ENCODE results near the gene TMEM185B. TPM values are rescaled to one million over a fixed set of nuclear protein-coding genes. Genes with fewer than 3 reads are reported as not detected.

Gene TMEM185B
- total RNA-seq, 2 experiments from 2014 or later: 15.9 to 17.3 TPM

DNA sequence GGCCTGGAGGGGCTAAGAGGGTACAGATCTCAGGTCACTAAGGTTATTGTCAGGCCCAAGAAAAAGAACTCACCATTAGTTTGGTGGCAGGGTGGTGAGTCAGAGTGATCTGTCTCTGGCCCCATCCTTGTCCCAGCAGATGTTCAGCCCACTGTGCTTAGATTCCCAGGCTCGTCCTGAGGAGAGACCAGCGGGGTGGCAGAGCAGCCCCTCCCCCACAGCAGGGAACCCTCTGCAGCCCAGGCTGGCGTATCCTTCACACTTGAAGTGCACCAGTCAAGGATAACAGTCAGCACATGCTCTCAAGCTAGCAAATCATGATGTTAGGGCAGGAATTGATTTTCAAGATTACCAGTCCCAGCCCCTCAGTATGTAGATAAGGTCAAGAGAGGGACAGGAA is 43.1 kb downstream of the TMEM185B start:
- H3K4me1 Mint-ChIP-seq: peaks cover 55% of the 10 kb centered on the region
- H3K9me3 Mint-ChIP-seq (ENCODE audit: low read depth): no peaks in the 10 kb centered on the region
- no peaks in the 10 kb centered on the region for H3K27me3 Mint-ChIP-seq
- intact Hi-C loops (cut with DNase I, micrococcal nuclease): no loop called here
- ATAC-seq (no peak), DNase-seq (no peak)
- peaks cover 2% of the 10 kb centered on the region for H3K36me3 Mint-ChIP-seq (ENCODE audit: low read depth)
- H3K4me3 Mint-ChIP-seq: no peak overlapping the region
- ChIA-PET POLR2A (no interaction called here), CTCF (no interaction called here)
- no peak overlapping the region for H3K27ac Mint-ChIP-seq

DNA sequence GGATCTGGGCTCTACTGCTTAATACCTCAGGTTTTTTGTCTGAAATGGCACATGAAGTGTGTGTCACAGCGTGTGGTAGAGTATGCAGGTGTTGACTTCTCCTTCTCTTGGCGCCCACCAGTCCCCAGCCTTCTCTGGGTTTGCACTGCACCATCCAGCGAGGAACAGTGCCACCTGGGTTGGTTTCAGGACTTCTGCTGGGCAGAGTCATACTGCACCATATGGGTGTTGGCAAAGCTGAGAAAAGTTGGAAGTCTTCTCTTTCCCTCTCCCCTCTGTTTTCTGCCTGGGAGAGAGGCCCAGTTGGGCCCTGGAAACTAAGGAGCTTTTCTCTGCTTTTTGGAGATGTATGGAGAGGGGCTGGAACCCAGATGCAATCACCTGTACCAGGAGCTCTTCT is 43.8 kb downstream of the TMEM185B start:
- ChIA-PET POLR2A (no interaction called here), CTCF (no interaction called here)
- H3K4me1 Mint-ChIP-seq: peaks cover 58% of the 10 kb centered on the region
- DNase-seq (no peak), ATAC-seq (no peak)
- no peak overlapping the region for H3K4me3 Mint-ChIP-seq
- intact Hi-C loops (cut with DNase I, micrococcal nuclease): loop anchor here in 1 of 2 experiments (5.0 kb wide), 3 partner anchors 167 to 812 kb away; partner anchors contain the start of genes C2orf76, DBI and EPB41L5
- H3K36me3 Mint-ChIP-seq (ENCODE audit: low read depth): peaks cover 2% of the 10 kb centered on the region
- no peaks in the 10 kb centered on the region for H3K27me3 Mint-ChIP-seq
- H3K27ac Mint-ChIP-seq: peak overlapping the region; percentile 43
- H3K9me3 Mint-ChIP-seq (ENCODE audit: low read depth): no peaks in the 10 kb centered on the region

DNA sequence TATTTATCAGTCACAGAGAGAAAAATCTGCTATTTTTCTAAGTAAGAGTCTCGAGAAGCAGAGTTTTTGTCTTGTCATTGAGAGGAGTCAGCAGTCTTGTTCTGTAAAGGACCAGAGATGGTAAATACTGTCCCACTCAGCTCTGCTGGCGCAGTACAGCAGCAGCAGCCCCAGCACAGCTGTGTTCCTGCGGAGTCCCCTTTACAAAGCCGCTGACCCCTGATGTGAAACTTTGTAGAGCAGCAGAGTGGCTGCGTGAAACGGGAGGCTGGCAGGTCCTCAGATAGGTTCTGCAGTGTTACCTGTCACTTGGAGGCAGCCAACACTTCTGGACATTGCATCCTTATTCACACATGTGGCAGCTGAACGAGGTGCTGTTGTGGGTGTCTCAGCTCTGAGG is 45.2 kb downstream of the TMEM185B start:
- intact Hi-C loops (cut with DNase I, micrococcal nuclease): loop anchor here (1.0 to 5.0 kb wide), 15 partner anchors 45 to 811 kb away; partner anchors contain the start of genes C2orf76 (in 2 of the 2), DBI (in 2 of the 2), EPB41L5 (in 2 of the 2) and TMEM185B (in 2 of the 2)
- ChIA-PET CTCF (interaction anchor here (0.8 to 6.1 kb wide), 5 partner anchors 12 to 474 kb away, joined by 3 to 68 read pairs (median 6); no protein-coding TSS in a partner anchor), POLR2A (no interaction called here)
- H3K27me3 Mint-ChIP-seq: no peaks in the 10 kb centered on the region
- peak overlapping the region; percentile 98 for H3K27ac Mint-ChIP-seq
- H3K36me3 Mint-ChIP-seq (ENCODE audit: low read depth): peaks cover 2% of the 10 kb centered on the region
- H3K9me3 Mint-ChIP-seq (ENCODE audit: low read depth): no peaks in the 10 kb centered on the region
- DNase-seq (no peak), ATAC-seq (no peak)
- peaks cover 58% of the 10 kb centered on the region for H3K4me1 Mint-ChIP-seq
- peak overlapping the region; percentile 86 for H3K4me3 Mint-ChIP-seq

DNA sequence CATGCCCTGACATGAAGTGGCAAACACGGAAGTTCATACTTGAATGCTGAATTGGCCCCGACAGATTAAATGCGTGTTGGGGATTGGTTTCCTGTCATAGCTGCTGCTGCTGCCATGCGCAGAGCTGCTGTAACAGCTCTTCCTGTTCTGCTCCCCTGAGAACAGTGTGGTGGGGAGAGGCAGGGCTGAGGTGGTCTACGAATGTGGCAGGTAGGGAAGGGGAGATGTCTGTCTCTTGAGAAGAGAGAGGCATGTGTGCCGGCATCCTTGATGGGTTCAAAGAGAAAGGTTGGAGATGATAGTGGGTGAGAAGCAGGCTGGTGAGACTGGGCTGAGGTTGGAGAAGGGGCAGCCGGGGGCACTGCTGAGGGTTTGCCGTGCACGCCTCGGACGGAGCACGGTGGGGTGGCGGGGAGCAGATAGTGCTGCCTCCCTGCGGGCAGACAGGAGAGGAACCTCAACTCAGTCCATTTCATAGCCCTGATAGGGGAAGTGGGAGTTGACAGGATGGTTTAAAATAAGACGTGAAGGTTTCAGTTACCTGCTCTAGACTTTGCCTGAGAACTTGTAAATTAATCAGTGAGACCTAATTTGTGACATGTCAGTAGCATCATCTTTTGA is 46.1 kb downstream of the TMEM185B start:
- Mint-ChIP-seq H3K4me1 (peaks cover 53% of the 10 kb centered on the region), H3K36me3 (ENCODE audit: low read depth) (peaks cover 2% of the 10 kb centered on the region), H3K4me3 (peak overlapping the region; percentile 86), H3K27ac (peak overlapping the region; percentile 98), H3K27me3 (no peaks in the 10 kb centered on the region), H3K9me3 (ENCODE audit: low read depth) (no peaks in the 10 kb centered on the region)
- ChIA-PET POLR2A (interaction anchor here (0.5 to 1.0 kb wide), 6 partner anchors 13 to 167 kb away, joined by 3 to 4 read pairs (median 3); partner anchors contain the start of gene TMEM185B), CTCF (interaction anchor here (0.5 to 6.1 kb wide), 28 partner anchors 9 to 535 kb away, joined by 3 to 82 read pairs (median 6); partner anchors contain the start of genes EPB41L5, RALB, TMEM177 and TMEM185B)
- ATAC-seq (peak; percentile 91), DNase-seq (peak; percentile 89)
- intact Hi-C loops (cut with DNase I, micrococcal nuclease): loop anchor here (1.0 to 5.0 kb wide), 15 partner anchors 46 to 810 kb away; partner anchors contain the start of genes C2orf76 (in 2 of the 2), DBI (in 2 of the 2), EPB41L5 (in 2 of the 2) and TMEM185B (in 2 of the 2)

DNA sequence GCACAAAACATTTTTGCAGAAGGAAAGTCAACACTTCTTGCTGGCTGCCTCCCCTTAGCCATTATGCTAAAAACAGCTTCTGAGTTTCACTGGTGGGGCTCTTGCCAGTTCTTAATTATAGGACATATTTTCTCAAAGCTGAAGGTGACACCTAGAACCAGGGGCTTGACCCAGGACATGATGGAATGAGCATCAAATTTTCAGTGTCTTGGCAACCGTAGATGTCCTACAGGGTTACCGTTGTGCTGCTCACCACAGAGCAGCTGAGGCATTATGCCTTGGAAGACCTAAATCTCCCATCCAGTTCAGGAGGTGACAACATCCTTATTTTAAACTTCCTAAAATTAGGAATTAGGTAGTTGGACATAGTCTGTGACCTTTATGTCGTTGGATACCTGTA is 46.7 kb downstream of the TMEM185B start:
- peak overlapping the region; percentile 98 for H3K27ac Mint-ChIP-seq
- H3K27me3 Mint-ChIP-seq: no peaks in the 10 kb centered on the region
- H3K4me3 Mint-ChIP-seq: peak overlapping the region; percentile 86
- POLR2A ChIA-PET: interaction anchor here (0.5 to 1.0 kb wide), 6 partner anchors 12 to 168 kb away, joined by 3 to 4 read pairs (median 3); partner anchors contain the start of gene TMEM185B
- no peak for DNase-seq
- peaks cover 47% of the 10 kb centered on the region for H3K4me1 Mint-ChIP-seq
- CTCF ChIA-PET: interaction anchor here (0.5 to 6.1 kb wide), 30 partner anchors 7 to 535 kb away, joined by 3 to 82 read pairs (median 6); partner anchors contain the start of genes EPB41L5, RALB, TMEM177 and TMEM185B
- intact Hi-C loops (cut with DNase I, micrococcal nuclease): loop anchor here (2.0 to 5.0 kb wide), 7 partner anchors 56 to 810 kb away; partner anchors contain the start of genes C2orf76 (in 2 of the 2), DBI (in 2 of the 2) and EPB41L5 (in 1 of the 2)
- peaks cover 2% of the 10 kb centered on the region for H3K36me3 Mint-ChIP-seq (ENCODE audit: low read depth)
- ATAC-seq: peak; percentile 8
- H3K9me3 Mint-ChIP-seq (ENCODE audit: low read depth): no peaks in the 10 kb centered on the region

DNA sequence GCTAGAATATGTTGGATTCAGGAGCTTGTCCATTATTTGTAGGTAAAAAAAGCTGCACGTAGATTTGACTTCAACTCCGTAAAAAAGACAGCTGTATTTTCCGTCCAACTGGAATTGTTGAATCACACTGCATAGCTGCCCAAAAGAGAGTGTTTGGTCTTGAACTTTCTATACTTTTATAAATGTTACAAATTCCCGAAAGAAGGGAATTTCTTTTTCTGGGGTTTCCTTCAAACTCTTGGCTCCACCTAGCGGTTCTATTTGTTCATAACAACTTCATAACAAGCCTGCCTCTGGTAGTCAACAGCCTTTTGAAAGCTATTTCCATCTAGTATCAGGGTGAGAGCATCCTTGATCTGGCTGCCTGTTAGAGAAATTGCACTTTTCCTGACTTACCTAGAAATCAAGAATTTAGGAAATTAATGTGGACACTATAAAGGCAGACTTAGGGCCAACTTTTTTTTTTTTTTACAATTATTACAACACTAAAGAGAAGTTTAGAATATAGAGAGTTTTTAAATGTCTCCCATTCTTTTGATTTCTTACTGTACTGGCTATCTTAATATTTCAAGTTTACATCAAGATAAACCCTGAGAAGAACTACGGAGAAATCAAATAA is 48.1 kb downstream of the TMEM185B start:
- ChIA-PET CTCF (interaction anchor here (0.5 to 6.1 kb wide), 69 partner anchors 9 to 1232 kb away, joined by 3 to 82 read pairs (median 4); partner anchors contain the start of genes EPB41L5 and RALB), POLR2A (interaction anchor here (0.6 to 0.7 kb wide), 2 partner anchors 426 to 492 kb away, joined by 9 to 10 read pairs; no protein-coding TSS in a partner anchor)
- H3K27ac Mint-ChIP-seq: peak overlapping the region; percentile 61
- intact Hi-C loops (cut with DNase I, micrococcal nuclease): loop anchor here (1.0 to 5.0 kb wide), 7 partner anchors 66 to 808 kb away; partner anchors contain the start of genes C2orf76 (in 1 of the 2), DBI (in 1 of the 2) and EPB41L5 (in 1 of the 2)
- H3K27me3 Mint-ChIP-seq: no peaks in the 10 kb centered on the region
- H3K4me1 Mint-ChIP-seq: peaks cover 44% of the 10 kb centered on the region
- ATAC-seq (no peak), DNase-seq (no peak)
- no peaks in the 10 kb centered on the region for H3K9me3 Mint-ChIP-seq (ENCODE audit: low read depth)
- peaks cover 2% of the 10 kb centered on the region for H3K36me3 Mint-ChIP-seq (ENCODE audit: low read depth)
- H3K4me3 Mint-ChIP-seq: no peak overlapping the region

Other genes with a start within 250 kb of the TMEM185B start
- gene EPB41L5, start 210.3 kb downstream of the TMEM185B start, total RNA-seq: 1 to 10 TPM; 2.2 to 2.4 TPM
- gene RALB, start 29.5 kb upstream of the TMEM185B start, total RNA-seq: 10 to 100 TPM; 34.0 to 34.3 TPM
- not detected for gene INHBB, start 122.7 kb upstream of the TMEM185B start, total RNA-seq

All from activated CD4-positive, alpha-beta T cell treated with anti-CD3 and anti-CD28 coated beads for 36 hours (primary cell).